HG02943 (cell line): ENCODE data around the gene KCNAB1.
"Not testable (repeated sequence)": the region's sequence is repeated elsewhere in the genome, so short reads cannot be mapped to it uniquely, and the experiment has no call there.

Experiments used
- ATAC-seq: cut with Tn5 transposase; IDR thresholded peaks from one replicate; pipeline ENCODE4 v1.9.1; 2021; ENCODE audit warnings: mild to moderate bottlenecking, low read depth, moderate library complexity; ENCODE audit not compliant: unreplicated experiment

The KCNAB1 gene

GRCh38 chr3:156174229-156174847 lies 54.0 kb downstream of the KCNAB1 start:
- ATAC-seq: no peak

- no peak for ATAC-seq
Observed at GRCh38 chr3:156175570-156175969, 55.2 kb downstream of the KCNAB1 start.

GRCh38 chr3:156176048-156176447 lies 55.7 kb downstream of the KCNAB1 start:
- ATAC-seq: no peak

GRCh38 chr3:156176629-156177210 lies 56.3 kb downstream of the KCNAB1 start:
- no peak for ATAC-seq

- no peak for ATAC-seq
Observed at GRCh38 chr3:156180077-156180476, 59.7 kb downstream of the KCNAB1 start.

GRCh38 chr3:156181509-156181908 lies 61.1 kb downstream of the KCNAB1 start:
- ATAC-seq: no peak

- no peak for ATAC-seq
Observed at GRCh38 chr3:156183396-156183795, 63.0 kb downstream of the KCNAB1 start.

- no peak for ATAC-seq
Observed at GRCh38 chr3:156184156-156184555, 63.8 kb downstream of the KCNAB1 start.

- no peak for ATAC-seq
Observed at GRCh38 chr3:156187146-156187769, 66.9 kb downstream of the KCNAB1 start.

- no peak for ATAC-seq
Observed at GRCh38 chr3:156188757-156189156, 68.4 kb downstream of the KCNAB1 start.

- ATAC-seq: no peak
Observed at GRCh38 chr3:156189927-156190326, 69.5 kb downstream of the KCNAB1 start.

GRCh38 chr3:156194945-156195344 lies 74.6 kb downstream of the KCNAB1 start:
- not testable (repeated sequence) for ATAC-seq

- not testable (repeated sequence) for ATAC-seq
Observed at GRCh38 chr3:156197152-156197551, 76.8 kb downstream of the KCNAB1 start.

GRCh38 chr3:156201411-156202405 lies 81.3 kb downstream of the KCNAB1 start:
- no peak for ATAC-seq

GRCh38 chr3:156206157-156206556 lies 85.8 kb downstream of the KCNAB1 start:
- ATAC-seq: no peak

GRCh38 chr3:156207802-156208685 lies 87.7 kb downstream of the KCNAB1 start:
- ATAC-seq: no peak

- ATAC-seq: no peak
Observed at GRCh38 chr3:156209631-156210335, 89.4 kb downstream of the KCNAB1 start.

- no peak for ATAC-seq
Observed at GRCh38 chr3:156211583-156211982, 91.2 kb downstream of the KCNAB1 start.

GRCh38 chr3:156214676-156215075 lies 94.3 kb downstream of the KCNAB1 start:
- no peak for ATAC-seq
